NCI-H510A (cell line): ENCODE data around the gene YBX3.
A peak's percentile ranks its signal among the peaks of the same experiment; 100 is the strongest.

Source experiments
- DNase-seq: peaks from one replicate; lab custom pipeline; 2025; lab: John Stamatoyannopoulos, UW

Gene YBX3

DNA sequence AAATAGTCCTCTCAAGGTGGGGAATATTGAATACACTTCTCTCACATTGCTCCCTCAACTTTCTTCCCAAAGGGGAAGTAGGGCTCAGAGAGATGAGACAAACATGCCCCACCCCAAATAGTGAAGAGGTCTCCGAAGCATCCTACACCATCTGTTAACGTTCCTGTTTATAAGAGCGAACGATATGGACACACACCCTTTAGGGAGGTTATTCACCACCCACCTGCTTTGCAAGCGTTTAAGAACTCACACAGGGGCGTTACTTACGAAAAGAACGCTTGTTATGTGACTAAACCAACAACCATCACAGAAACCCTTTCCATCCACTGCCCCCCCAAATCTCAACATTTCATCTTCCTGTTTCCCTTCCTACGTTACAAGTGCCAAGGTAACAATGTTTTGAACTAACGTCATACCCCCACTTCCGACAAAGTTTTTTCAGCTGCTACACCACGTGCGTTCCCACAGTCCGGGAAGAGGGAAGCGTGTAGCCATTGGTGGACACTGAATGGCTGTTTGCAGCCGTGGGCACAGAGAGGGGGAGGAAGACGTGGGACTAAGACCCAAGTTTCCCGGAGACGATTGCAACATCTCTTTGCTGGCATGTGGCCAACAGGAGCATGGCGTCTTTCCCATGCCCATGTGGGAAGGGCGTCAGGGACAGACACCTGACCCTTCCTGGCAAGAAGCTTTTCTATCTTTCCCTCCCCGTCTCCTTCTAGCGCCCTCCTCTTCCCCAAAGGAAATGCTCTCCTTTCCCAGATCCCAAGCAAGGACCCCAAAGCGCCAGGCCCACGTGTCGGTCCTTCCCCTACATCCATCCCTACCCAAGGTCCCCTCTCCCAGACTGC is 1.2 kb downstream of the YBX3 start:
- DNase-seq: peak; percentile 73

DNA sequence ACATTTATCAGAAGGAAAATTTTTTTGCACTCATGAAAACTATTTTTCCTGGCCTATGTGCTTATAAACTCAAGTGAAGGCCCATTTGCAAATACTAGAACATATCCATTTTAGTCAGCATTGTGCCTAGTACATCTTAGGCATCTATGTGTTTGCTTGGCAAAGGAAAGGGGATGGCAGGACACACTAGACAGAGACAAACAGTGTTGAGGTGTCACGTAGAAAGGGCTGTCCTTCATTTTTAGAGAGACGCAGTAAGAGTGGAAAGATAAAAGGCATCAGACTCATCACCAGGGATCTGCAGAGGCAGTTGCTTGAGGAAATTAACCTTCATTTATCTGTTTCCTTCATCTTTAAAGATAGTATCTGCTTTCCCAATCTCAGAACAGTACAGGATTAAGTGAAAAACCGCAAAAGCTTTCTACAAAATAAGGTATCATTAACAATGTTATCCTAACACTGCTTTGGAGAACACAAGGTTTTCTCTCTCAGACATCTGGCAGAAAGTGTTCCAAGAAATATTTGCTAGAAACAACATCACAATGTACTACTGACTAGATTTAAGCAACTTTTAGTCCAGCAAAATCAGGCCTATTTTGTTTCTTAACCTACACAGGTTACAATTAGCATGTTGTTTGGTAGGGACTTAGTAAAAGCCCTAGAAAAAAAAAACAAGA is 2.0 kb downstream of the YBX3 start:
- DNase-seq: no peak

DNA sequence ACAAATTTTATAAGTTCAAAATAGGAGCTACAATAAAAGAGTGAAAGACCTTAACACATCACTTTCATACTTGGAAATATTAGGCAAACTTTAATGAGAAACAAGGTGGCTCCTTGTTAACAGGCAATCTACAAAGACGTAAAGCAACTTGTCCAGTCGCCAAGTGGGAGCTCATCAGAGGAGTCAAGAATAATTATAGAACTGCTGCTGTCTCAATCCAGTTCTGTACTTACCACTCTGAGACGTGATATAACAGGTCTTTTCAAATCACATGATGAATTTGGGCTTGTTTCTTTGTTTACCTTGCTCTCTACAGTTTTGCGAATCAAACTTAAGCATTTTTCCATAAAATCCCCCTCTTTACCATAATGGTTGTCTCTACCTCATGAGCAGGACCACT is 3.6 kb downstream of the YBX3 start:
- DNase-seq: no peak

DNA sequence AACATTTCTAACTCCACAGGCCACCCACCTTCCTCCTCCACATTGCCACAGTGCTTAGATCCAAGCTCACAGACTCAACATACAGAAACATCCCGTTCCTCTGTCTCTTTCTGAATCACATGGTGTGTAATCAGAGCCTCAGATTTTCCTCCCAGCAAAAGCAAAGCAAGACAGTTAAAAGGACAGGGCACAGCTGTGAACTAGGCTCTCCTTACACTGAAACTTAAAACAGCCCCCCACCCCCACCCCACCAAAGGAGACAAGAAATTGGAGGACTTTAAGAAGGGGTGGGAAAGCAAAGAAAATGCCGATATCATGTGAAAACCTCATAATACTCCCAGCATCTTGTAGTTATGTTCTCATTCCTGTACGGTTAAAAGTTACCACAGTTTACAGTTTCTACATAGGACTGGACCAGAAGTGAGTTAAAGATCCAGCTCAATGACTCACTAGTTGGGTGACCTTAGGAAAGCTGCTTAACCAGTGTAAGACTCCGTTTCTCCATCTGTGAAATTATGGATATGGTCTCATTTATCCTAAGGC is 4.8 kb downstream of the YBX3 start:
- DNase-seq: no peak

DNA sequence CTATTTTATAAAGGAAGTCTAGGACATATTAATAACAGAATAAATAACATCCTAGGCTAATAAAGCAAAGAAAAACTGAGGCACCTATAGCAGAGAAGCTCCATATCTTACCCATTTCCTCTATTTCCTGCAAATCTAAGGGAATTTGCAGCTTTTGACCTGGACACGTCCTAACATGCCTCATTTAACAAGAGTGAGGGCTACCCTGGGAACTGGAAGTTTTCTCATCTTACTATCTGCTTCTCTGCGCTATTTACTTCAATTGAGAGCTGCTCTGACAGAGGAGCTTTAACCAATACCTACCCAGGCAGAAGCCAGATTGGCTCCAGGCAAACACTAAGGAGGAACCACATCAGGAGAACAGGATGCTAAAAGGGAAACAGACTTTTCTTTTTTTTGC is 5.7 kb downstream of the YBX3 start:
- DNase-seq: no peak

DNA sequence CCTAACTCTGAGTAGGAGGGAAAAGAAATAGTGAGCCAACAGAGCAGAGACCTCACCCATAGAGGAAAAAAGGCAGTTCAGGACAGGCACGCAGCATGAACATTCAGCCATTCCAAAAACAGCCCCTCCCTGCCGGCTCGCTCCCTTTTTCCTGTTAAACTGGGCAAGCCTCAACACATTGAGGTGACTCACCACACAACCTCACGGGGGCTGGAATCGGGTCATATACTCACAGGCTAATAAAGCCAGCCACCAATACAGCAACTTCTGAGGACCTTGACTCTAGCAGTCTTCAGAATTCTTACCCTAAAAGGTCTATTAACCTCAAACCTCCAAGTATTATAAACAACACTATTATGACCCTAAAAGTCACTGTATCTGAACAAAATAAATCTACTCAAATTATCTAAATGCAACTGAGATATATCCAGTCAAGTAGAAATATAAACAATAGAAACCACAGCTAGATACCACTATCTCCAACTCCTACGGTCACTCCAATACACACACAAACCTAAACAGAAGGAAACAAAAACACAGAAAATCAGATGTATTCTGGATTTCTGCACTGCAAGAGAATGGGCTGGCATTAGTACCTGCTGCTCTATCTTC is 6.3 kb downstream of the YBX3 start:
- no peak for DNase-seq

DNA sequence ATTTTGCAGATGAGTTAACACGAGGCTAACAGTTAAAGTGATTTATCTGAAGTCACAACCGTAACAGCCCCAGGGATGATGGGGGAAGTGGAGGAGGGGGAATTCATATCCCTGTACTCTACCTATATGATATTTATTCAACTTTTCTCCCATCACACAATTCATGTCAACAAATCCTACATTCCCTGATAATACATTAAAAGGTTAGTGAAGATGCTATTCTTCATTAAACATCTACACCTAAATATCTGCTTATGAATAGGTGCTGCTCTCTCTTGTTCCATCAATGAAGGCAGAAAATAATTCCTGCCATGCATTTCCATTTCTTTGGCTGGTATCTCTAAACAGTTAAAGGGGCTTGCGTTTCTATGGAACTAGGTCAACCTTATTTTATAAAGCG is 6.8 kb downstream of the YBX3 start:
- DNase-seq: no peak

DNA sequence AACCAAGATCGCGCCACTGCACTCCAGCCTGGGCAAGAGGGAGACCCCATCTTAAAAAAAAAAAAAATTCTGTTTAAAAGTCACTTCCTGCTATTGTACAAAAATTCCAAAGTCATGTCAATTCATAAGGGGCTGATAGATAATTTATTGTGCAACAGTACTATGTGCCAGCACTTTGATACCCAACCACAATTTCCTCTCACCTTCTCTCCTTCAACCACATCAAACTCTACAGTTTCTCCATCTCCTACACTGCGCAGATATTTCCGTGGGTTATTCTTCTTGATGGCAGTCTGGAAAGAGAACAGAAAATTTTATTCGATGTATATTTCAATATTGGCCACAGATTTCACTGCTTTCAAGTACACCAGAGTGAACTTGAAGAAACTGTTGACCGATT is 7.6 kb downstream of the YBX3 start:
- DNase-seq: no peak

DNA sequence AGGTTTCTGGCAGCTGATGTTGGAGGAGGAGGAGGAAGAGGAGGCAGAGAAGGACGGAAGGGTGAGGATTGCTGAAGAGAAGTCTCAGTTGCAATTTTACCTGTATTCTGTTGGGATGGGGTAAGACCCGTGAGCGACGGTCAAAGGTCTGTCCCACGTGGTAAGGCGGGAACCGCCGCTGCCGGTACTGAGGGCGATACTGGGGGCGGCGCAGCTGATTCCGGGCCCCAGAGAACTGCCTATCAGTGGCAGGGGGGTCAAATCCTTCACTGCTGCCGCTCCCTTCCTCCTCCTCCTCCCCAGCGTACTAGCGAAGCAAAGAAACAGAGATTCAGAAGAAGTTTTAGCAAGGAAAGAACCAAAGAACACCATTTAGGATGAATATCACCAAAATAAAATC is 13.3 kb downstream of the YBX3 start:
- no peak for DNase-seq

DNA sequence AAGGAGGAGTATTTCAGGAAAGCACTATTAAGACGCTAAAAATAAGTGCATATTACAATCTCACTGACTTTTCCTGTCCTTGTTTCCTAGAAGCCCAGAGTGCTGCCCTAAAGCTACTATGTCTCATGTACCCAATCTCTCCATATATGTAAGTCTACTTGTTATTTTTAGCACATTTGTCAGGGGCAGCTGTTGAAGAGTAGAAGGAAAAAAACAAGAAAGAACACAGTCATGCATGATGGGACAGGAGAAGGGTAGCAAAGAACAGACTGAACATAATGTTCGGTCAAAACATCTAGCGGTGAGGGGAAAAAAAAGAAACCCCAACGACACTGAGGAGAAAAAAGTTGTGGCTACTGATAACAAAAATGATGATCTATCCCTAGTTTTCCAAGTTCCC is 14.3 kb downstream of the YBX3 start:
- DNase-seq: no peak

DNA sequence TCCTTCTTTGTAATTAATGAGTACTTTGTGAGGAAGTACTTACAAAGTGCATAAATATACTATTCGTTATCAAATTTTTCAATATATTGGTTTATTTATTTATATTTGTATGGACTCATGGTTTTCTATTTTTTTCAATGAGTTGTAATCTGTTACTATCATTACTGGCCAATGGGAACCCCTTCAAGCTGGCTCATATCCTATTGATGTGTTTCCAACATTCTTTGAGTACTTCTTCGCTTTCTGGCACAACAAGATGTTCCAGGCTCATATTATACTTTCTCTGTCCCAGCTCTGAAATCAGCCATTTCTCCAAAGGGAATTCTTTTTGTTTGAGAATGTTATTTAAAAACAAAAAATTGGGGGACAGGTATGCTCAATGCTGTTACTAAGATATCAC is 17.5 kb downstream of the YBX3 start:
- DNase-seq: no peak

DNA sequence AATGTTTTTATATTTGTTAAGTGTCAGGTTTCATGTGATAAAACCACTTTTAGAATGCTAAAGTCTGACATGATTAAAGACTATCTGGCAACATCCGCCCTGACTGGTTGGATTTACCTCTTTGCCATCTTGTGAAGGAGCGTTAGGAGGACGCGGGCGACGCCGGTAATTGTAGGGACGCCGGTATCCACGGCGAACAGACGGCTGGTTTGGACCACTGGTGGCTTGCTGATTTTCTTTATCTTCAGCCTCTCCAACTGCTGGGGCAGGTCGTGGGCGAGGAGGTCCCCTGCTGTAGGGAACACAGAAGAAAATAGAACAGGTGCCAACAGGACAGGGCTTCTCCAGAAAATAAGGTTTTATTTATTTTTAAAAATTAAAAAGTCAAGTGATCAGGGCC is 21.3 kb downstream of the YBX3 start:
- DNase-seq: no peak

DNA sequence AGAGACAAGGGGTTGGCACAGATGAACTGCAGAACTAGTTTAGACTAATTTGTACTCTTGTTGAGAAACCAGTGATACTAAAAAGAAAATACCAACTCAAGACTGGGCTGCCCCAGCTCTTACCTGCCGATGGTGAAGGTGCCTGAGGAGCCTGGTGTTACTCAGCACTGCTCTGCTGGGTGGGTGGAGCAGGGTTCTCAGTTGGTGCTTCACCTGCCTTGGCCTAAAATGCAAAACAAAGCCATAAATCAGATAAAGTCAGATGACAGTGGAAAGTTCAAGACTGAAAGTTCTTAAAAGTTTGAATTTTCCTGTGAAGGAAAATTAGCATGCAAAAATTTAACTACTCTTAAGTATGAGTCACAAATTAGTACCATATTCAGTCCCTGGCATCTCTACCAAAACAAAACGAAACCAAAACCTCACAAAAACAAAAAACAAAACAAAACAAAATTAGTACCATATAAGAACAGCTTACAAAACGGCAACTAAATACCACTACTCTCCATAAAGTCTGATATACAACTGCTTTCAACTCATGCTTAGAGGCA is 21.9 kb downstream of the YBX3 start:
- DNase-seq: no peak

DNA sequence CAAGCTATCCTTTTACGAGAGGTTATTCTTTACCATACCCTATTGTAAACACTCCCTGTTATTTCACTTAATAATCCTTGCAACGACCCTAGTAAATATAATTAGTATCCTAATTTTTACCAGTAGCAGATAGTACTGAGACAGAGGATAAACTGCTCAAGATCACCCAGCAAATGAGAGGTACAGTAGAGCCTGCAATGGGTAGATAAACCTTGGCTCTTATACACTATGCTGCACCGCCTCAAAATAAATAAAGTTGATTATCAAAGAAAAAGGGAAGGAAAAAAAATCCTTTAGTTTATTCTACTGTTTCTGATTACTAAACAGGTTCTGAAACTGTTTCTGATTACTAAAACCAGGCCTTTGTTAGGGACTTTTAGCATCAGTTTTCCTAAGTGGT is 22.5 kb downstream of the YBX3 start:
- no peak for DNase-seq

DNA sequence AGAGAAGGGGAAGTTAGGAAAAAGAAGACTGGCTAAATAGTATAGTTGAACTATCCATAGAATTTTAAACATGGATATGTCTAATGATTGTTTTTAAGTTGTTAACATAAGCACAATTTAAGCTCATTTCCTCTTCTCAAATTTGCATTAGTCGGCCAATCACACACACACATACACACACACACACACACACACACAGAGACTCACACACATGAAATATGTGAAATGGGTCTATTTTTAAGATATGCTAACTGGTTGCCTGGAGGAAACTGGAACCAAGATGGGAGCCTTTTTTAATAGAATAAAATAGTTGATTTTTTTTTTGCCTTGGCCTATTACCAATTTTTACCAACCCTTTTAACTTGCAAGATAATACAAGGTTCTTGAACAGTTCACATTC is 25.3 kb downstream of the YBX3 start:
- DNase-seq: no peak

DNA sequence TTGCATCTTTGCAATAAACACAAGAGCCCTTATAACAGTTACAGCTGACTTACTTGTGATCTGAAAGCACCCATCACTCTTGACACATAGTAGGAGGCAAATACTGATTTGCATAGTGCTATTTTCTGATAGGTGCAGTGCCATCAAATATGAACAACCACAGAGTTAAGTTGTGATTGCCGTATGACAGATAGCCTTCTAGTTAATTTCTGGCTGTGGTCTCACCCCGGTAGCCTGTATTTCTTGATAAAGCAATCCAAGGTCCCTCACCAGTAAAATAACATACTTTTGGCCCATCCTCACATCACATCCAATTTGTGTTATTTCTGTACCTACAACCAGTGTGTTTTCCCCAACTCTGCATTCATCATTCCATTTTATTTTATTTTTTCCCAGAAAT is 26.0 kb downstream of the YBX3 start:
- DNase-seq: no peak

DNA sequence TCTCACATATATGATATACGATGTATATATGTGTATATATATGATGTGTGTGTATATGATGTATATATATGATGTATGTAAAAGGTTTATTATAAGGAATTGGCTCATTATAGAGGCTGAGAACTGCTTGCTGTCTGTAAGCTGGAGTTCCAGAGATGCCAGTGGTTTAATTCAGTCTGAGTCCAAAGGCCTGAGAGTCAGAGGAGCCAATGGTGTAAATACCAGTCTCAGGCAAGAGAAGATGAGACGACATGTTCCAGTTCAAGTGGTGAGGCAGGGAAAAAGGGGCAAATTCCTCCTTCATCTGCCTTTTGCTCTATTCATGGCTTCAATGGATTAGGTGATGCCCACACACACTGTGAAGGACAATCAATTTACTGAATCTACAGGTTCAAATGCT is 32.2 kb downstream of the YBX3 start:
- DNase-seq: no peak

DNA sequence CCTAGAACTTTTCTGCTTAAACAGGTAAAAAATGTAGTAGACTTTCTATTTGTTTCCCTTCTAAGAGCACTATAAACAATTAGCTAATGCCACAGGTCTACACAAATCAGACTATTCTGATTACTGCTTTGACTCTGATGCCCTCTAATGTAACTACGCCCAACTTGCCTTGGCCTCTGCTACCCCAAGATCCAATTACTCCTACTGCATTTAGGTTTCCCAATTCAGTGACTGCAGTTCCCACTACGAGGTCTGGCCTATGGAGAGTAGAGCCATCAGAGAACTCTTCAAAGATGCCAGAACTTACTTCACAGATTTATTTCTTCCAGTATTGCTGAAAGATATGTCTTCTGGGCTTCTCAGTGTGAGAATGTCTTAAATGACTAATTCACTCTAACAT is 34.0 kb downstream of the YBX3 start:
- DNase-seq: no peak

DNA sequence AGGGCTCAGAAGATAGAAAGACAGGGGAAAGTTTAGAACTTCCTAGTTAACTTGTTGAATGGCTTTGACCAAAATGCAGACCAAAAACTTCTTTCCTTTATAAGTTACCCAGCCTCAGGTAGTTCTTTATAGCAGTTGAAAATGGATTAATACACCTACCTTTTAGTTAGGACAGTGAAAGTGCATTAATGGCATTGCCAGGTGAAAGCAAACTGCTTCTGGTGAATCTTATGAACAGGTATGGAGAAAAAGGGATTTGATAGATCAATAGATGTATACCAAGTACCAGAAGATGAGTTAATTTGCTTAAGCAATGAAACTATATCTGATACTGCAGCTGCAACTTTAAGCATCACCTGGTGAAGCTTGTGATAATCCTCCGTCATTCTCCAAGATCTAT is 35.1 kb downstream of the YBX3 start:
- DNase-seq: no peak

DNA sequence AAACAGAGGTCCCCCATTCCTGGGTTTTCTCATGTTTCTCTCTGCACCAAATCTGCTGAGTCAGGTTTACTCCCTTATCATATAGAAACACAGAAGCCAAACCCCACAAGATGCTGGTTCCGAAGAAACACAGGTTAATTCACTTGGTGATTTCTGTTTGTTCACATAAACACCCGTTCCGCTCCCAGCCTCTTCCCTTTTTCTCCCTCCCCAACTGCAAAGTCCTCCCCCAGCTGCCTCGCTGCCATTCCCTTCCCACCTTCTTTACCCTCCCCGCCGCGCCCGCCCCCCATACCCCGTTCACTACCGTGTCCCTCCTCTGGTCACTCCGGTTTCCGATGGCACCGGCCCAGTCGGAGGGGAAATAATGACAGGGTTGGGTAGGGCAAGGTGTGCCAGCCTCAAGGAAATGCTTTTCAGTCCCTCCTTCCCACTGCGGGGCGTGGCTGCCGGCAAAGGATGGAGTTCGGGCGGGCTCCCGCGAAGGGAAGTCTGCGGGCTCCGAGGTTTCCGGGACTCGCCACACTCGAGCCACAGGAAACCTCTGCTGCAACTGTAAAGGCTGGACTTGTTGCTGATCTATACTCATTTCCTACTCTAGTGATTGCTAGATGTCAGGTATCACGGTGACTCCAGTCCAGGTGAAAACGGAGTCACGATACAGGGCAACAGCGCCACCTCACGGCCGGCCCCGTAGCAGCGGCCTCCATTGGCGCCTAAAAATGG is 49.3 kb downstream of the YBX3 start, which contains the start of gene STYK1:
STYK1 (minus strand) TSS at position 394 of the 726 bp plus-strand sequence. CDS start 39,434 bp downstream, outside the sequence.
- peak; percentile 81 for DNase-seq

DNA sequence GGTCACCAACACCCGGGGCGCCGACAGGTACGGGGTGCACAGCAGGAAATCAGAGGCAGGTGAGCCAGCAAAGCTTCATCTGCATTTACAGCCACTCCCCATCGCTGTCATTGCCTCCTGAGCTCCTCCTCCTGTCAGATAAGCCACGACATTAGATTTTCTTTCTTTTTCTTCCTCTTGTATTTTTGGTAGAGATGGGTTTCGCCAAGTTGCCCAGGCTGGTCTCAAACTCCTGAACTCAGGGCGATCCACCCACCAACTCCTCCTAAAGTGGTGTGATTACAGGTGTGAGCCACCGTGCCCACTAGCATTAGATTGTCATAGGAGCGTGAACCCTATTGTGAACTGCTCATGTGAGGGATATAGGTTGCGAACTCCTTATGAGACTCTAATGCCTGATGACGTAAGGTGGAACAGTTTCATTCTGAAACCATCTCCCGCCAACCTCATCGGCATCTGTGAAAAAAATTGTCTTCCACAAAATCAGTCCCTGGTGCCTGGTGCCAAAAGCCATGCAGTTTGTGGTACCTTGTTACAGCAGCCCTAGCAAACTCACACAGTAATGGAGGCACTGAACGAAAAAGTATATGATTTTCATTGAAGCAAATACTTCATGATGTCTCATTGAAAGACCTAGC is 50.8 kb downstream of the YBX3 start:
- DNase-seq: no peak
